GM19043 (cell line): ENCODE results near the gene NUDT14.

Experiments
- ATAC-seq: cut with Tn5 transposase; IDR thresholded peaks from one replicate; pipeline ENCODE4 v1.9.1; 2021; ENCODE audit warnings: low read depth; ENCODE audit not compliant: unreplicated experiment

Gene NUDT14

GRCh38 chr14:105212541-105213300, 31.6 kb upstream of the NUDT14 start:
- no peak for ATAC-seq

GRCh38 chr14:105211758-105212089, 30.6 kb upstream of the NUDT14 start:
- ATAC-seq, result no peak

GRCh38 chr14:105211086-105211757, 30.1 kb upstream of the NUDT14 start:
- no peak for ATAC-seq

GRCh38 chr14:105210266-105211025, 29.3 kb upstream of the NUDT14 start:
- no peak for ATAC-seq

- no peak for ATAC-seq
Measured at GRCh38 chr14:105209646-105210045, 28.5 kb upstream of the NUDT14 start.

- no peak for ATAC-seq
Measured at GRCh38 chr14:105209091-105209490, 28.0 kb upstream of the NUDT14 start.

- ATAC-seq, result no peak
Measured at GRCh38 chr14:105208738-105209075, 27.6 kb upstream of the NUDT14 start.

- no peak for ATAC-seq
Measured at GRCh38 chr14:105207996-105208737, 27.1 kb upstream of the NUDT14 start.

- no peak for ATAC-seq
Measured at GRCh38 chr14:105207460-105207901, 26.4 kb upstream of the NUDT14 start.

- no peak for ATAC-seq
Measured at GRCh38 chr14:105206873-105207272, 25.8 kb upstream of the NUDT14 start.

GRCh38 chr14:105205673-105206208, 24.6 kb upstream of the NUDT14 start:
- no peak for ATAC-seq

GRCh38 chr14:105204931-105205672, 24.0 kb upstream of the NUDT14 start:
- no peak for ATAC-seq

- ATAC-seq, result no peak
Measured at GRCh38 chr14:105204206-105204930, 23.3 kb upstream of the NUDT14 start.

GRCh38 chr14:105203701-105204100, 22.6 kb upstream of the NUDT14 start:
- no peak for ATAC-seq

GRCh38 chr14:105203057-105203531, 22.0 kb upstream of the NUDT14 start:
- no peak for ATAC-seq

GRCh38 chr14:105201925-105202513, 20.9 kb upstream of the NUDT14 start:
- ATAC-seq, result no peak

- ATAC-seq, result no peak
Measured at GRCh38 chr14:105201156-105201924, 20.2 kb upstream of the NUDT14 start.

- ATAC-seq, result no peak
Measured at GRCh38 chr14:105200641-105201040, 19.5 kb upstream of the NUDT14 start.
